HTR-8/SVneo (cell line): ENCODE data around the gene CD300H.

Source experiments
- DNase-seq: peaks from one replicate; pipeline ENCODE4 v3.0.0; 2011; ENCODE audit warnings: low spot score, mixed read lengths; ENCODE audit not compliant: insufficient read length
- FAIRE-seq: peaks from 2 replicates; lab custom pipeline; 2011; peaks lifted over from hg19 to GRCh38; lab: Jason Lieb, UNC

The CD300H gene

GRCh38 chr17:74567397-74567796 is at the start of gene CD300H:
Gene CD300H, minus strand, starts transcription at chr17:74567509.
- FAIRE-seq, result no peak
- no peak for DNase-seq

- no peak for FAIRE-seq
Measured at GRCh38 chr17:74616696-74617095, 49.4 kb upstream of the CD300H start.

DNA sequence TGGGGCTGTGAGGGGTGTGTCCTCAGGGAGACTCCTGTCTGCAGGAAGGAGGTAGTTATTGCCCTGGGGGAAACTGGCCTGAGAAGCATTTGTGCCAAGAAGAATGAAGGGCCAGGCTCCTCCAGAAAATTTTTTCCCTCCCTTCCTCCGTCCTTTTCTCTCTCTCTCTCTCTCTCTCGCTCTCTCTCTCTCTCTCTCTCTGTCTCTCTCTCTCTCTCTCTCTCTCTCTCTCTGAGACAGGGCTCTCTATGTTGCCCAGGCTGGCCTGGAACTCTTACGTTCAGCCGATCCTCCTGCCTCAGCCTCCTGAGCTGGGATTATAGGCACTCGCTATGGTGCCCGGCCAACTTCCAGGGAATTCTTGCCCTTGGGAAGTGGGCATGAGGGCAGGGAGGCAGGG is 44.7 kb upstream of the CD300H start:
- no peak for DNase-seq
- FAIRE-seq, result no peak

More at GRCh38 chr17:74616696-74617095, 49.4 kb upstream of the CD300H start:
- DNase-seq, result no peak

- FAIRE-seq, result no peak
Measured at GRCh38 chr17:74610108-74610507, 42.8 kb upstream of the CD300H start.

GRCh38 chr17:74608511-74608910 is 41.2 kb upstream of the CD300H start:
- FAIRE-seq (no peak), DNase-seq (no peak)

More at GRCh38 chr17:74610108-74610507, 42.8 kb upstream of the CD300H start:
- DNase-seq, result no peak

DNA sequence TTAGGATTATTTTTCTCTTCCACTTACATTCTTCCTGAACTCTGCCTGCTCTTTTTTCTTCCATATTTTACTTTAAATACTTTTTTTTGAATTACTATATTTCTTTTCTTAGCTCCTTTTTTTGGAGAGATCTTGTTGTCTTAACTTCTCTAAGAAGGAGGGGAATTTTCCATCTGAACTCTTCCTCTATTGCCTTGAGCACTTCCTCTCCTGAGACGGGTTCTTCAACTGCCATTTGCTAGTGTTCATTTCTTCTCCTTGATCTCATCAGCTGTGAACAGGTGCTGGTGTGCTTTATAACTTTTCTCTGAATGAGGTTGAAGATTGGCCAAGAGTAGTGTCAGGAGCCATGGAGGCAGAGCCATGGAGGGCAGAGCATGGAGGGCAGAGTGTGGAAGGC is 39.9 kb upstream of the CD300H start:
- DNase-seq (no peak), FAIRE-seq (no peak)

- DNase-seq (no peak), FAIRE-seq (no peak)
Measured at GRCh38 chr17:74606050-74606449, 38.7 kb upstream of the CD300H start.

- FAIRE-seq (peak; percentile 74), DNase-seq (peak; percentile 75)
Measured at GRCh38 chr17:74605361-74605760, 38.1 kb upstream of the CD300H start.

GRCh38 chr17:74604761-74605160 is 37.5 kb upstream of the CD300H start:
- FAIRE-seq (no peak), DNase-seq (no peak)

GRCh38 chr17:74604200-74604599 is 36.9 kb upstream of the CD300H start:
- no peak for FAIRE-seq
- DNase-seq, result no peak

DNA sequence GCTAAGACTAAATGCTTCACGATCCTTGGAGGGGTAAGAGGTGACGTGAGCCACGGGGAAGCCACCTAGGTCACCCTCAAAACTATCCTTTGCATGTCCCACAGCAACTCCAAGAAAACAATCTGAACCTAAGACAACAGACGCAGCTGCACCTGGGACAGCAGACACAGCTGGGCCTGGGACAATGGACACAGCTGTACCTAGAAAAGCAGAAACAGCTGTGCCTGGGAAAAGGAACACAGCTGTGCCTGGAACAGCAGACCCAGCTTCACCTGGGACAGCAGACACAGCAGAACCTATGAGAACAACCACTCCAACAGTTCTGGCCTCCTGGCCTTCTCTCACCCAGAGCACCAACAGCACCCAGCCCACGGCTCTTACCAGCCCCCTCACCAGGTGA is 36.4 kb upstream of the CD300H start:
- DNase-seq (no peak), FAIRE-seq (no peak)

DNA sequence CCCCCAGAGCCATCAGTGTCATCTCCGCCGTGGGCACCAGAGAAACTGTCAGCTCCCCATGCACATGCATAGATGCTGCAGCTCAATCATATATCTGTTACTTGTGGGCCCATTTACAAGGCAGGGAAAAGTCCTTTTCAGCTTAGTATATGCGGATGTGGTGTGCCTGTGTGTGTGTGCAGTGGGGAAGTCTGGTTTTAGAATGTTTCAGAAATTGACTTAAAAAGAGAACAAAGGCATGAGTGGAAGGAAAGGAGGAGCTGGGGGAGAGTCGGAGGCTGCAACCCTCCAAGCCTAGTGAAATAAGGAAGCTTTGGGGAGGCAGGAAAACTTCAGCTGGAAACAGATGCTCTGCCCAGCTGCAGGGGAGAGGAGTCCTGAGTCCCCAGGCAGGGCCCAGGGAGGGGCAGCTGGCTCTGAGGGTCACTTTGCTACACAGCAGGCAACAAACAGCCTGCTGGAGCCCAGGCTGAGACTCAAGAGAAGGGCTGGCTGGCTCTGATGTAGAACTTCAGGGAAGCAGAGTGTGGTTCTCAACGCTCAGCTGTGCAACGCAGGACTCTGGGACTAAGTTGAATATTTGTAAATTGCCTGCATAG is 35.8 kb upstream of the CD300H start:
- DNase-seq, result no peak
- no peak for FAIRE-seq

GRCh38 chr17:74601944-74602572 is 34.7 kb upstream of the CD300H start:
- DNase-seq (peak; percentile 68), FAIRE-seq (peak; percentile 89)

- FAIRE-seq, result no peak
Measured at GRCh38 chr17:74599448-74599939, 32.2 kb upstream of the CD300H start.

DNA sequence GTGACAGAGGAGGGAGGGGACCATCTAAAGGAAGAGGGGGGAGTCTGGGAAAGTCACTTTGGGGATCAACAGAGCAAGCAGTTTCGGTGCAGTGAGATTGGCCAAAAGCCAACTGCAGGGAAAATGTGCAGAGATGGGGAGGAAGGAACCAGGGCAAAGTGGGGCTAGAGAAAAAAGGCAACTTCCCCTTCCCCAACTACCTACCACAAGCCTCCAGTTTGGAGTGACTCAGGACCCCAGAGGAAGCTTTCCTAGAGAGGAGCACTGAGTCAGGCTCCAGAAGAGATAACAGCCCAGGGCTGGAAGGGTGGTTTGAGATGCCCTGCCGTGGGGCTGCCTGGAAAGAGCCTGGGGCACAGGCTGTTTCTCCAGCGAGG is 31.7 kb upstream of the CD300H start:
- FAIRE-seq (no peak), DNase-seq (no peak)

More at GRCh38 chr17:74599448-74599939, 32.2 kb upstream of the CD300H start:
- DNase-seq, result no peak

- DNase-seq, result no peak
- FAIRE-seq, result no peak
Measured at GRCh38 chr17:74598346-74599022, 31.2 kb upstream of the CD300H start.

- no peak for FAIRE-seq
- no peak for DNase-seq
Measured at GRCh38 chr17:74597069-74597790, 29.9 kb upstream of the CD300H start.

- FAIRE-seq (no peak), DNase-seq (no peak)
Measured at GRCh38 chr17:74595037-74595750, 27.9 kb upstream of the CD300H start.

DNA sequence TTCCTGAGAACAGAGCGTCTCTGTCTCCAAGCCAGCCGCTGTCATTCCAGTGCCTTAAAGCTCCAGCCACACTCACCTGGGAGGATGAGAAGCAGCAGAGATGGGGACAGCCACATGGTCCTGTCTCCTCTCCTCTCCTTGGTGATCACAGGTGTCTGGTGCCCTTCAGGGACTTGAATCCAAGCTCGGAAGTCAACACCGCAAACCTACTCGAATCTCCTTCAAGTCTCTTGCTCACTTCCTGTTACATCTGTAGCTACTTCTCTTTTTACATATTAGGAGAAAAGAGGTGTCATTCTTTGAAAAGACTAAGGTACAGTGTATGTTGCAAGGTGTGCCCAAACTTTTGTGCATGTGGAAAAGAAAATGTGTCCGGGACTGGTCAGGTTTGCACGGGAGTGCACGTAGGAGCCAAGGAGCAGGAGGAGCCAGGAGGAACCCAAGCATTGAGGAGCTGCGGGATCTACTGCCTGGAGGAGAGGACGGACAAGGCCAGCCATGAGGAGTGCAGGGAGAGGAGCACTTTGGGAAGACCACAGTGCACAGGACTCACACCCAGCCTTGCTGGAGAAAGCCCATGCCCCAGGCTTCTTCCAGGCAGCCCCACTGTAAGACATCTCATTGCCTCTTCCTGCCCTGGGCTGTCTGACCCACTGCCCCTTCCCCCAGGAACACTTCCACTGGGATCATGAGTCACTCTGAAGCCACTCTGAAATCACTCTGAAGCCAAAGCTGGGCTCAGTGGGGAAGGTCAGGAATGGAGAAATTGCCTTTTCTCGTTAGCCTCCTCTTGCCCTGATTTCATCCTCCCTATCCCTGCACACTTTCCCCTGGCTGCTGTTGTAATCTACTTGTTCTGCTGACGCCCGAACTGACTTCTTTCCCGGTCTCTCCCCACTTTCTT is 25.0 kb upstream of the CD300H start, which contains the start of gene CD300LD:
Gene CD300LD, minus strand, starts transcription at position 197 of the 904 bp plus-strand sequence. Its CDS starts 81 bp downstream, at position 116.
- DNase-seq (no peak), FAIRE-seq (no peak)
